Measurements from ENCODE around the gene DCP2. TPM values are rescaled to one million over a fixed set of nuclear protein-coding genes. Genes with fewer than 3 reads are reported as not detected.
A peak's percentile ranks its signal among the peaks of the same experiment; 100 is the strongest.

Gene DCP2
- total and polyA plus RNA-seq, 5 donors from 2014 or later = 60.7 to 149 (median 67.0) TPM

DNA sequence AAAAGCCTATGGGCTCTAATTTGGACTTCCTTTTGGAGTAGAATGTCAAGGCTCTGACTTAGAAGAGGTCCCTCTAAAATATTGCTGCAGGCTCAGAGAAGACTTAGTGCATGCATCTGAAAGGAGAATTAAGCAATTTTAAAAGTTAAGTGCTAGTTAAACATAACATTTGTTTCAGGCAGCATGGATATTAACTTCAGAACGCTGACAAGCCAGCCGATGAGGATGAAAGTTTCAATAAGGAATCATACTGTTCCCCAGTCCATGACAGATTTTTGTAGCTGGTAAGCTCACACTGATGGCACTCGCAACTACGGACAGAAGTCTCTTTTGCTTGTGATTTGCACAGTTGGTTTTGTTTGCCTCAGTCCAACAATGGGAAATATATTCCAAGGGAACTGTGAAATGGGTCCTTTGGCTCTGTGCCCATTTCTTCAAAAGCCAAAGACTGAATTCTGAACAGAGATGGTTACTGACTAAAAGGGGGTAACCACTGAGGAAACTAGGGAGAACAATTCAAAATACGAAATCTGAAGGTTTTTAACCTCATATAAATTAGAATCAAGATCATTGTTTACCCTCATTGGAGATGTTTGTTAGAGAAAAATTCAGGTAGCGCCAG, 47.6 kb downstream of the DCP2 start:
- no peak for DNase-seq
- H3K27ac Mint-ChIP-seq = peak overlapping the region; percentile 90 to 96 (median 94)
- Histone ChIP-seq H3K27me3 (ENCODE audit: control insufficient read depth, insufficient read depth, low read length) (no peaks in the 10 kb centered on the region), H3K27ac (ENCODE audit: insufficient read depth, low read length, poor library complexity, severe bottlenecking) (peak overlapping the region; percentile 79), H3K4me3 (ENCODE audit: low read depth, low read length) (no peak overlapping the region), H3K36me3 (ENCODE audit: control insufficient read depth, insufficient read depth, low read length) (peaks cover 22% of the 10 kb centered on the region), H3K9me3 (ENCODE audit: control insufficient read depth in 2 of 2, low read length in 2 of 2) (no peaks in the 10 kb centered on the region), H3K4me1 (ENCODE audit: control insufficient read depth, insufficient read depth, low read length, poor library complexity, severe bottlenecking) (peaks cover 43% of the 10 kb centered on the region)
- no peak overlapping the region for H3K4me3 Mint-ChIP-seq
- H3K4me1 Mint-ChIP-seq = peaks cover 16 to 62% (median 49%) of the 10 kb centered on the region in 4 donors
- peaks cover 0 to 2% (median 0%) of the 10 kb centered on the region in 7 donors for H3K9me3 Mint-ChIP-seq
- peaks cover 28% of the 10 kb centered on the region for H3K36me3 Mint-ChIP-seq
- no peak for ATAC-seq (ENCODE audit: low read depth in 2 of 2)
- H3K27me3 Mint-ChIP-seq = peaks cover 5% of the 10 kb centered on the region

DNA sequence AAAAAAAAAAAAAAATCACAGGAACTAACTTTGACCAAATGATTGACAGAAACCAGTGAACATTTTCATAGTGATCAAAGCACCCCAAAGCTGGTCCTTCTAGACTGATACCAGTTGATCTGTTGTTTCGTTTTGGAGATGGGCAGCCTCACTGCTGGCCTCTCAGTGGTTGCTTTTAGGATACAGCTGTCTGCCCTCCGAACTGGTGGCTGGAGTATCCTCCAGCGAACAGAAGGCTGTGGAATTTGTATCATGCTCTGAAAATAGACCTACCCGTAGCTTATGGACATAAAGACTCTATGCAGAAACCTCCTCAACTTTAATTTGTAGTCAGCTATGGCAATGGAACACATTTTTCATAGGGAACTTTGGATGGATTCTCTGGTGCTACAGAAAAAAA, 49.0 kb downstream of the DCP2 start:
- H3K4me1 ChIP-seq (ENCODE audit: control insufficient read depth, insufficient read depth, low read length, poor library complexity, severe bottlenecking) = peaks cover 30% of the 10 kb centered on the region
- peaks cover 0 to 2% (median 0%) of the 10 kb centered on the region in 7 donors for H3K9me3 Mint-ChIP-seq
- H3K4me1 Mint-ChIP-seq = peaks cover 10 to 49% (median 39%) of the 10 kb centered on the region in 4 donors
- H3K27me3 Mint-ChIP-seq = peaks cover 5% of the 10 kb centered on the region
- H3K9me3 ChIP-seq (ENCODE audit: control insufficient read depth in 2 of 2, low read length in 2 of 2) = no peaks in the 10 kb centered on the region
- no peak overlapping the region for H3K27ac ChIP-seq (ENCODE audit: insufficient read depth, low read length, poor library complexity, severe bottlenecking)
- peaks cover 32% of the 10 kb centered on the region for H3K36me3 Mint-ChIP-seq
- no peak for ATAC-seq (ENCODE audit: low read depth in 2 of 2)
- no peak overlapping the region for H3K4me3 Mint-ChIP-seq
- no peak for DNase-seq
- H3K36me3 ChIP-seq (ENCODE audit: control insufficient read depth, insufficient read depth, low read length) = peaks cover 22% of the 10 kb centered on the region
- H3K27ac Mint-ChIP-seq = peak overlapping the region; percentile 49 to 91 (median 71)
- no peak overlapping the region for H3K4me3 ChIP-seq (ENCODE audit: low read depth, low read length)
- no peaks in the 10 kb centered on the region for H3K27me3 ChIP-seq (ENCODE audit: control insufficient read depth, insufficient read depth, low read length)

DNA sequence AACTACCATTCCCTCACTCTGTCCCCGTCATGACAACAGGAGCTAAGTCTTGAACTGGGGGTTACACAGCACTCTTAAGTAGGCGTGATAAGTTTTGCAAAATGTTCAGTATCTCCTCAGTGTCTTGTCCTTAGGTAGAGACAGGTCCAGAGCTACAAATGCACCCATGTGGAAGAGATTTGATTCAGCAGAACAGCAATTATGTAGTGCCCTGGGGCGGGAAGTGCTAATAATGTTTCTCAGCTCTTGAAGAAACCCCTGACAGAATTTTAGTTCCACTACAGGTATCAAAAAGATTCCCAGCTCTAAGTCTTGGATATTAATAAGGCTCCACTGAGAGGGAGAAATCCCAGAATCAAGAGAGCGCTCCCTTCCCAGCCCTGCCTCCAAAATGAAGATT, 49.6 kb downstream of the DCP2 start:
- Mint-ChIP-seq H3K36me3 (peaks cover 29% of the 10 kb centered on the region), H3K4me1 (peaks cover 6 to 43% (median 35%) of the 10 kb centered on the region in 4 donors), H3K27ac (peak overlapping the region in 2 of 3 donors; percentile 49 to 56), H3K9me3 (peaks cover 0 to 1% (median 0%) of the 10 kb centered on the region in 7 donors), H3K4me3 (no peak overlapping the region), H3K27me3 (no peaks in the 10 kb centered on the region)
- Histone ChIP-seq H3K27me3 (ENCODE audit: control insufficient read depth, insufficient read depth, low read length) (no peaks in the 10 kb centered on the region), H3K36me3 (ENCODE audit: control insufficient read depth, insufficient read depth, low read length) (peaks cover 22% of the 10 kb centered on the region), H3K27ac (ENCODE audit: insufficient read depth, low read length, poor library complexity, severe bottlenecking) (no peak overlapping the region), H3K4me3 (ENCODE audit: low read depth, low read length) (no peak overlapping the region), H3K4me1 (ENCODE audit: control insufficient read depth, insufficient read depth, low read length, poor library complexity, severe bottlenecking) (peaks cover 24% of the 10 kb centered on the region), H3K9me3 (ENCODE audit: control insufficient read depth in 2 of 2, low read length in 2 of 2) (no peaks in the 10 kb centered on the region)
- ATAC-seq (ENCODE audit: low read depth in 2 of 2) (no peak), DNase-seq (no peak)

DNA sequence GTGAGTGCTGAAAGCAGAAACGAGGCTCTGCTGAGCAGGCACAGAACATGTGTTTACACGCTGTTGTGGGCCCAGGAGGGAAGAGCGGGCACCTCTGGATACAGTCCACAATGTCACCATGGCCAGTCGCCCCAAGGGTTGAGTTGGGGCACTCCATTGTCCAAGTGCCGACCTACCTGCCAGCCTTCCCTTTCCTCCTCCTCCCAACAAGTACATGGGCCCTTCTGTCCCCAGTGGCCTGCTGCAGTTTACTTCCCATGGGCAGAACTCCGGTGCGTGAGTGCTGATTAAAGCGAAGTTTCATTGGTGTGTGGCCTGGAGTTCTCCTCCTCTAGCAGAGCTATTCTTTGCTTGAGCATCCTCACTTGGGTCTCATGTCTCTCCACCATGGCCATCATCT, 50.4 kb downstream of the DCP2 start:
- ATAC-seq (ENCODE audit: low read depth in 2 of 2) = no peak
- peaks cover 29% of the 10 kb centered on the region for H3K36me3 Mint-ChIP-seq
- H3K4me3 Mint-ChIP-seq = no peak overlapping the region
- Histone ChIP-seq H3K27ac (ENCODE audit: insufficient read depth, low read length, poor library complexity, severe bottlenecking) (no peak overlapping the region), H3K4me1 (ENCODE audit: control insufficient read depth, insufficient read depth, low read length, poor library complexity, severe bottlenecking) (peaks cover 17% of the 10 kb centered on the region), H3K9me3 (ENCODE audit: control insufficient read depth in 2 of 2, low read length in 2 of 2) (no peaks in the 10 kb centered on the region), H3K36me3 (ENCODE audit: control insufficient read depth, insufficient read depth, low read length) (peaks cover 22% of the 10 kb centered on the region), H3K4me3 (ENCODE audit: low read depth, low read length) (no peak overlapping the region), H3K27me3 (ENCODE audit: control insufficient read depth, insufficient read depth, low read length) (no peaks in the 10 kb centered on the region)
- no peak for DNase-seq
- H3K4me1 Mint-ChIP-seq = peaks cover 6 to 35% (median 29%) of the 10 kb centered on the region in 4 donors
- H3K9me3 Mint-ChIP-seq = peaks cover 0 to 1% (median 0%) of the 10 kb centered on the region in 7 donors
- H3K27me3 Mint-ChIP-seq = no peaks in the 10 kb centered on the region
- H3K27ac Mint-ChIP-seq = peak overlapping the region in 2 of 3 donors; percentile 49 to 59

DNA sequence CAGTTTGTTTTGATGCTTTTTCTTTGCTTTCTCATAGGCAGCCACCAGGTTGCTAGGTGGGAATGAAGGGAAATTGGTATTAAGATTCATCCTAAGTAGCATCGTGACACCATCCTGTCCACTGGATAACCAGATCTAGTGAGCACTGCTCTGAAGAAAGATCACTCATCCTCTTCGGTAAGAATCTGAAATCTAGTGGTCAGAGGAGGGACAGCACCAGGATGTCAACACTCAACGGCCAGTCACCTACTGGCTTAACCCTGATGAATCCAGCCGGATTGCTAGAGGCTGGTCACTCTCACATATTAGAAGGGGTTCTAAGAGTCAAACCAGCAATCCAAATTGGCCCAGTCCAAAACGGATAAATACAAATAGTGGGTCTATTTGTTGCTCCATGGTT, 50.8 kb downstream of the DCP2 start:
- no peak overlapping the region for H3K27ac ChIP-seq (ENCODE audit: insufficient read depth, low read length, poor library complexity, severe bottlenecking)
- DNase-seq (no peak), ATAC-seq (ENCODE audit: low read depth in 2 of 2) (no peak)
- H3K4me1 ChIP-seq (ENCODE audit: control insufficient read depth, insufficient read depth, low read length, poor library complexity, severe bottlenecking) = peaks cover 17% of the 10 kb centered on the region
- Mint-ChIP-seq H3K36me3 (peaks cover 29% of the 10 kb centered on the region), H3K4me3 (no peak overlapping the region), H3K27ac (peak overlapping the region in 2 of 3 donors; percentile 49 to 59), H3K4me1 (peaks cover 6 to 31% (median 26%) of the 10 kb centered on the region in 4 donors), H3K9me3 (peaks cover 0 to 1% (median 0%) of the 10 kb centered on the region in 7 donors), H3K27me3 (no peaks in the 10 kb centered on the region)
- H3K9me3 ChIP-seq (ENCODE audit: control insufficient read depth in 2 of 2, low read length in 2 of 2) = no peaks in the 10 kb centered on the region
- no peaks in the 10 kb centered on the region for H3K27me3 ChIP-seq (ENCODE audit: control insufficient read depth, insufficient read depth, low read length)
- H3K4me3 ChIP-seq (ENCODE audit: low read depth, low read length) = no peak overlapping the region
- peaks cover 22% of the 10 kb centered on the region for H3K36me3 ChIP-seq (ENCODE audit: control insufficient read depth, insufficient read depth, low read length)

DNA sequence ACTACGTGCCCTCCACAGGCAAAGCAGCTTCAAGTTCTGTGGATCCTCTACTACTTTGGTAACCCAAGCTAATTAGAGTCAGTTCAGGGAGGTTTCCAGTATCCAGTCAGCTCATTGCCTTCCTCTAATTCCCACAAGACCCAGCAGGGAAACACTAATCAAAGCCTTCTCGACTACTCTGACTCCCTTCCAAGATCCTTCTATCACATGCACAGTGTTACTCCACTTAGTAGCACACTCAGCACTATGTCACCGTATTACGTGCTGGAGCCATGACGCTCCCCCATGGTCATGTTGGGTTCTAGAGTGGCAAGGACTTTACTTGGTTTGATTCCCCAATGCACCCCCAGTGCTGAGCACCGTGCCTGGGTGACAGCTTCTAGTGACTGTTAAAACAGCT, 53.0 kb downstream of the DCP2 start:
- Mint-ChIP-seq H3K27ac (peak overlapping the region in 2 of 3 donors; percentile 55 to 65), H3K36me3 (peaks cover 29% of the 10 kb centered on the region), H3K9me3 (peaks cover 0 to 1% (median 0%) of the 10 kb centered on the region in 7 donors), H3K4me3 (no peak overlapping the region), H3K27me3 (no peaks in the 10 kb centered on the region), H3K4me1 (peaks cover 5 to 21% (median 13%) of the 10 kb centered on the region in 4 donors)
- Histone ChIP-seq H3K4me1 (ENCODE audit: control insufficient read depth, insufficient read depth, low read length, poor library complexity, severe bottlenecking) (peaks cover 4% of the 10 kb centered on the region), H3K27ac (ENCODE audit: insufficient read depth, low read length, poor library complexity, severe bottlenecking) (no peak overlapping the region), H3K27me3 (ENCODE audit: control insufficient read depth, insufficient read depth, low read length) (no peaks in the 10 kb centered on the region), H3K4me3 (ENCODE audit: low read depth, low read length) (no peak overlapping the region), H3K9me3 (ENCODE audit: control insufficient read depth in 2 of 2, low read length in 2 of 2) (no peaks in the 10 kb centered on the region), H3K36me3 (ENCODE audit: control insufficient read depth, insufficient read depth, low read length) (peaks cover 19% of the 10 kb centered on the region)
- no peak for ATAC-seq (ENCODE audit: low read depth in 2 of 2)
- no peak for DNase-seq

DNA sequence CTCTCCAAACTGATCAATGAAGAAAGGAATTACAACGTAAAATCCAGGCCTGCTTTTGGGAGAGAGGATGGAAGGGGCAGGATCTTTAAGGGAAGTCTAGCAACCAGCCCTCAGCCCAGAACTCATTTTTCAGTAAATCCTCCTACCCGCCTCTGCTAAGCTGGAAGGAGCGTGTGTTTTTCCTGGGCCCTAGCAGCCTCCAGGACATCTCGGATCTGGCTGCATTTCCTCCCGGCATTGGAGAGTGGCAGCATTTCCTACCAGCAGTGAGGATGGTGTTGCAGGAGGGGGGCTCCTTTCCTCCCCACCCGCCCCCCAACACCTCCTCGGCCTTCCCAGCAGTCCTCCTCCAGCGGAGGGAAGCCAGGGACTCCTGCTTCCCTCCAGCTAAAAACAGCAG, 54.5 kb downstream of the DCP2 start:
- Histone ChIP-seq H3K9me3 (ENCODE audit: control insufficient read depth in 2 of 2, low read length in 2 of 2) (no peaks in the 10 kb centered on the region), H3K4me1 (ENCODE audit: control insufficient read depth, insufficient read depth, low read length, poor library complexity, severe bottlenecking) (peaks cover 4% of the 10 kb centered on the region), H3K36me3 (ENCODE audit: control insufficient read depth, insufficient read depth, low read length) (peaks cover 19% of the 10 kb centered on the region), H3K27me3 (ENCODE audit: control insufficient read depth, insufficient read depth, low read length) (no peaks in the 10 kb centered on the region), H3K27ac (ENCODE audit: insufficient read depth, low read length, poor library complexity, severe bottlenecking) (no peak overlapping the region), H3K4me3 (ENCODE audit: low read depth, low read length) (no peak overlapping the region)
- no peak overlapping the region for H3K4me3 Mint-ChIP-seq
- peaks cover 0 to 1% (median 0%) of the 10 kb centered on the region in 7 donors for H3K9me3 Mint-ChIP-seq
- H3K27me3 Mint-ChIP-seq = no peaks in the 10 kb centered on the region
- ATAC-seq (ENCODE audit: low read depth in 2 of 2) (no peak), DNase-seq (no peak)
- peaks cover 5 to 16% (median 13%) of the 10 kb centered on the region in 4 donors for H3K4me1 Mint-ChIP-seq
- peaks cover 22% of the 10 kb centered on the region for H3K36me3 Mint-ChIP-seq
- no peak overlapping the region for H3K27ac Mint-ChIP-seq

DNA sequence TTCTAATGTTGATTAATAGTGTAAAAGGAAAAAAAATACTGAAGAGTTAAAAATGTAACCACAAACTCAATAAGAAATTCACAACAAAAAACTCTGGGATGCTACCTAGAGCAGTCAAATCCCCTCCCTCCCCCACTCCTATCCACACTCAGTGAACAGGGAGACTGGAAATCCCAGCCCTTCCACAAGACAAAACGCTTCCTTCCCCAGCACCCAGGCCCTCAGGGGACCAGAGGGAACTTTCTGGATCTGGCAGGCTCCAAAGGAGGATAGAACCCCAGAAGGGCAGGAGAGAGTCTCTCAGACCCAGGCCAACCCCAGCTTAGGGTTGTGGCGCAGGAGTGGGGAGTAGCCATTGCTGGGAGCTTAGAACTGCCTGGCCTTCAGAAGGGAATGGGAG, 55.0 kb downstream of the DCP2 start:
- H3K4me3 Mint-ChIP-seq = no peak overlapping the region
- no peaks in the 10 kb centered on the region for H3K27me3 Mint-ChIP-seq
- H3K36me3 Mint-ChIP-seq = peaks cover 20% of the 10 kb centered on the region
- H3K27me3 ChIP-seq (ENCODE audit: control insufficient read depth, insufficient read depth, low read length) = no peaks in the 10 kb centered on the region
- H3K4me1 ChIP-seq (ENCODE audit: control insufficient read depth, insufficient read depth, low read length, poor library complexity, severe bottlenecking) = peaks cover 4% of the 10 kb centered on the region
- H3K4me3 ChIP-seq (ENCODE audit: low read depth, low read length) = no peak overlapping the region
- peaks cover 0 to 1% (median 0%) of the 10 kb centered on the region in 7 donors for H3K9me3 Mint-ChIP-seq
- peak overlapping the region in 2 of 3 donors; percentile 71 to 93 for H3K27ac Mint-ChIP-seq
- H3K4me1 Mint-ChIP-seq = peaks cover 5 to 15% (median 13%) of the 10 kb centered on the region in 4 donors
- ATAC-seq (ENCODE audit: low read depth in 2 of 2) (no peak), DNase-seq (no peak)
- no peaks in the 10 kb centered on the region for H3K9me3 ChIP-seq (ENCODE audit: control insufficient read depth in 2 of 2, low read length in 2 of 2)
- H3K27ac ChIP-seq (ENCODE audit: insufficient read depth, low read length, poor library complexity, severe bottlenecking) = no peak overlapping the region
- H3K36me3 ChIP-seq (ENCODE audit: control insufficient read depth, insufficient read depth, low read length) = peaks cover 17% of the 10 kb centered on the region
